ENCODE data around the gene IFNL3. TPM values are rescaled to one million over a fixed set of nuclear protein-coding genes. Genes with fewer than 3 reads are reported as not detected.

Gene IFNL3
- polyA plus RNA-seq, 1 donor (not counting 4 experiments of a cell fraction or from before 2014, with no cell fraction given), result not detected

- no peaks in the 10 kb centered on the region for H3K36me3 ChIP-seq (ENCODE audit: control insufficient read depth in 2 of 2, extremely low read depth in 1 of 2, insufficient read depth in 2 of 2, low read length in 2 of 2)
Observed at GRCh38 chr19:39207293-39207836, 37.4 kb downstream of the IFNL3 start.

GRCh38 chr19:39206122-39206521, 38.7 kb downstream of the IFNL3 start:
- H4K20me1 ChIP-seq (ENCODE audit: control insufficient read depth, extremely low read depth, insufficient read depth, low read length), result no peaks in the 10 kb centered on the region
- no peak for FAIRE-seq
- dilution Hi-C loops (cut with MboI; ENCODE audit: extremely low pct_ligation_motif_present, low sequenced_read_pairs), result no loop called here

More at GRCh38 chr19:39207293-39207836, 37.4 kb downstream of the IFNL3 start:
- Histone ChIP-seq H3K4me3 (ENCODE audit: control insufficient read depth in 2 of 3, extremely low read depth in 1 of 3, insufficient read depth in 2 of 3, low read depth in 1 of 3, low read length in 3 of 3) (no peak overlapping the region), H3K27ac (ENCODE audit: control insufficient read depth, insufficient read depth, low read length) (no peak overlapping the region), H3K9ac (ENCODE audit: control insufficient read depth, extremely low read depth, insufficient read depth, low read length) (no peak overlapping the region), H3K4me1 (ENCODE audit: control insufficient read depth, extremely low read depth, insufficient read depth, low read length) (no peaks in the 10 kb centered on the region), H3K9me1 (ENCODE audit: control insufficient read depth, extremely low read depth, insufficient read depth, low read length) (no peaks in the 10 kb centered on the region), H3K27me3 (ENCODE audit: control insufficient read depth, extremely low read depth, insufficient read depth, low read length) (peaks cover 29% of the 10 kb centered on the region), H3K4me2 (ENCODE audit: control insufficient read depth, extremely low read depth, insufficient read depth, low read depth, low read length) (no peak overlapping the region), H3K79me2 (ENCODE audit: control insufficient read depth, insufficient read depth, low read length) (no peaks in the 10 kb centered on the region), H4K20me1 (ENCODE audit: control insufficient read depth, extremely low read depth, insufficient read depth, low read length) (no peaks in the 10 kb centered on the region), H3K9me3 (ENCODE audit: control insufficient read depth, low read depth, low read length) (no peaks in the 10 kb centered on the region), H2AFZ (ENCODE audit: control insufficient read depth, low read length) (no peak overlapping the region)
- no peak for DNase-seq (ENCODE audit: low read depth, low spot score)
- dilution Hi-C loops (cut with MboI; ENCODE audit: extremely low pct_ligation_motif_present, low sequenced_read_pairs), result no loop called here
- no peak for FAIRE-seq
- no peak for TF ChIP-seq CTCF (optimal IDR thresholded peaks at IDR 0.05 in 1 of 3, IDR thresholded peaks at IDR 0.05 in 1 of 3, conservative IDR thresholded peaks at IDR 0.05 in 1 of 3; ENCODE audit: extremely low read depth in 1 of 3, insufficient read depth in 2 of 3, low read length in 3 of 3)
- no peak for TF ChIP-seq EZH2 (IDR thresholded peaks at IDR 0.05; ENCODE audit: low read length)

More at GRCh38 chr19:39206122-39206521, 38.7 kb downstream of the IFNL3 start:
- Histone ChIP-seq H2AFZ (ENCODE audit: control insufficient read depth, low read length) (no peak overlapping the region), H3K9me3 (ENCODE audit: control insufficient read depth, low read depth, low read length) (no peaks in the 10 kb centered on the region), H3K27me3 (ENCODE audit: control insufficient read depth, extremely low read depth, insufficient read depth, low read length) (peaks cover 29% of the 10 kb centered on the region), H3K27ac (ENCODE audit: control insufficient read depth, insufficient read depth, low read length) (no peak overlapping the region), H3K4me2 (ENCODE audit: control insufficient read depth, extremely low read depth, insufficient read depth, low read depth, low read length) (no peak overlapping the region), H3K9me1 (ENCODE audit: control insufficient read depth, extremely low read depth, insufficient read depth, low read length) (no peaks in the 10 kb centered on the region), H3K36me3 (ENCODE audit: control insufficient read depth in 2 of 2, extremely low read depth in 1 of 2, insufficient read depth in 2 of 2, low read length in 2 of 2) (no peaks in the 10 kb centered on the region), H3K4me1 (ENCODE audit: control insufficient read depth, extremely low read depth, insufficient read depth, low read length) (no peaks in the 10 kb centered on the region), H3K9ac (ENCODE audit: control insufficient read depth, extremely low read depth, insufficient read depth, low read length) (no peak overlapping the region), H3K4me3 (ENCODE audit: control insufficient read depth in 2 of 3, extremely low read depth in 1 of 3, insufficient read depth in 2 of 3, low read depth in 1 of 3, low read length in 3 of 3) (no peak overlapping the region), H3K79me2 (ENCODE audit: control insufficient read depth, insufficient read depth, low read length) (no peaks in the 10 kb centered on the region)
- DNase-seq (ENCODE audit: low read depth, low spot score), result no peak
- TF ChIP-seq EZH2 (IDR thresholded peaks at IDR 0.05; ENCODE audit: low read length), result no peak
- no peak for TF ChIP-seq CTCF (optimal IDR thresholded peaks at IDR 0.05 in 1 of 3, IDR thresholded peaks at IDR 0.05 in 1 of 3, conservative IDR thresholded peaks at IDR 0.05 in 1 of 3; ENCODE audit: extremely low read depth in 1 of 3, insufficient read depth in 2 of 3, low read length in 3 of 3)

Measured in keratinocyte (primary cell).